K562 treated with DMSO at 1 percent for 12 hours (cell line): ENCODE data around the gene ARFIP1. TPM values are rescaled to one million over a fixed set of nuclear protein-coding genes. Genes with fewer than 3 reads are reported as not detected.

ENCODE experiments used
- total RNA-seq: library from RNA; unstranded; fragments of 300-600 nt; gene quantifications from 2 replicates; pipeline ENCODE4 v1.2.3, GENCODE V29; 2022; ENCODE audit not compliant: insufficient read depth

ARFIP1 gene
- 6.0 and 21.7 TPM in 2 replicates for total RNA-seq

DNA sequence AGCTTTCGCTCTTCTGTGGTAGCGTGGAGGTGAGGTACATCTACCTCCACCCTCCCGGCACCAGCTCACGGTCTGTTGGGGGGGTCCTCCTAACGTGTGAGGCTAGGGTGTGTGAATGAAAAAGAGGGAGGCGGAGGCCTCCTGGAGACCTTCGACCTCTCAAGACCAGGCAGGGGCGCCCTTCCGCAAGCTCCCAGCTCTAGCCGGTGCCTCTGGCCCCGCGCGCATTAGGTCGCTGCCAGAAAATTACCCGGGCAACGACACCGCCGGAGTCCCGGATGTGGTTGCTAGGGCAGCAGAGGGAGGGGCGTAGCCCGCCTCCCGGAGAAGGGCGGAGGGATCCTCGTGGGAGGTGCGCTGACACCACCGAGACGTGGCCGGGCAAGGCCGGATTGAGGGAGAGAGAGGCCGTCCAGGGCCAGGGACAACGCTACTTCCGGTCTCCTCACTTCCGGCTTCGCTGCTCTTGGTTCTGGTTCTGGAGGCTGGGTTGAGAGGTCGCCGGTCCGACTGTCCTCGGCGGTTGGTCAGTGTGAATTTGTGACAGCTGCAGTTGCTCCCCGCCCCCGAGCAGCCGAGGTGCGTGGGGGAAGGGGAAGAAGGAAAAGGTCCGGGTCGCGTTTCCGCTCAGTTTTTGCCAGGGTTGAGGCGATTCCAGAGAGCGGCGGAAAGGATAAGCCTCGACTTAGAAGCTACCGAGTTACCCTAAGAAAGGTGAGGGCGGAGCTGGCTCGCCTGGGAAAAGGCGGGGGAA, at the start of gene ARFIP1, which contains the start of gene TIGD4:
Gene ARFIP1, plus strand, starts transcription at position 442 of the 754 bp plus-strand sequence. CDS start 49,680 bp downstream, outside the sequence.
Gene TIGD4, minus strand, starts transcription at position 218 of the 754 bp plus-strand sequence. CDS start 8,726 bp downstream, outside the sequence.

DNA sequence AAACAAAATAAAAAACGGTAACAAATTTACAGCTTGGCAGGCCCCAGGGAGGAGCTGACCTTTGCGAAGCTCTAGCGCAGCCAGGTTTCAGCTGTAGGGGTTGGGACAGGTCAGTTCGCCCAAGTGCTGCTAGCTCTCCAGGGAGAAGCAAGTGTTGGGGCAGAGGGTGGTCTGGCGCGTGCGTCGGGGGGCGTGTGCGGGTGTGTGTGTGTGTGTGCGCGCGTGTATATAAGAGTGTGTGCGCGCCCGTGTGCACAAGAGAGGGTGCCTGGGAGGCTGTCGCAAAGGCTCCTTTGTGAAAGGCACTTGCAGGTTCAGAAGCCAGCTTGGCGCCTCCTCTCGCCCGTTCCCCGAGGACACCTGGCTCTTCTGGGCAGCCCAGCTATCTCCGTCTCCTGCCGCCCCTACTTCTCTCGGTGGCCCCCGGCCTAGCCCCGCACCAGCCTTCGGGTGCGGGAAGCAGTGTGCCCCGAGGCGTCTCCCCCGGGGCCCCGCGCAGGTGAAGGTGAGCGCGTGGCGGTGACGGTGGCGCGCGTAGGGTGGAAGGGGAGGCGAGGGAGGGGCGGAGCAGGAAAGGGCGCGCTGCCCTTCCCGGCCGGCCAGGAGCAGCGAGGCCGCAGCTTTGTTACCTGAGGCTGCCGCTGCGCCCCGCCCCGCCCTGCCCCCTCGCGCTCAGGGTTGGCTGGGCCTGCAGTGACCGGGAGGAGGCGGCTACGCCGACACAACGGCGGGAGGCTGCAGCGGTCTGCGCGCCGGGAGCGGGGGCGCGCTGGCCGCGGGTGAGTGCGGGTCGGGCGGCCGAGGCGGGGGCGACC, 156.1 kb downstream of the ARFIP1 start, which contains the start of gene FHDC1:
Gene FHDC1, plus strand, starts transcription at position 693 of the 815 bp plus-strand sequence. CDS start 6,735 bp downstream, outside the sequence.

Other genes starting within 250 kb of the ARFIP1 start
- 6.8 and 7.7 TPM in 2 replicates for gene FBXW7, start 243.9 kb upstream of the ARFIP1 start, total RNA-seq
- gene TMEM154, start 100.0 kb upstream of the ARFIP1 start, total RNA-seq = 1.4 and 5.0 TPM in 2 replicates
- gene TIGD4, start 224 bp upstream of the ARFIP1 start, total RNA-seq = 0.33 TPM in 1 of 2 replicates, not detected in the other
- gene FHDC1, start 156.4 kb downstream of the ARFIP1 start, total RNA-seq = 0.15 and 1.1 TPM in 2 replicates